Measurements from ENCODE around the gene BTG2.

GRCh38 chr1:203306089-203306964, 1.0 kb downstream of the BTG2 start:
- TF ChIP-seq CTCF (IDR thresholded peaks at IDR 0.05) (no peak), POLR2A (IDR thresholded peaks at IDR 0.05) (no peak), POLR2AphosphoS5 (IDR thresholded peaks at IDR 0.05) (peak in 1 of 3 donors; percentile 72), EP300 (IDR thresholded peaks at IDR 0.05) (no peak)
